ENCODE results near the gene MAPK1IP1L. TPM values are rescaled to one million over a fixed set of nuclear protein-coding genes. Genes with fewer than 3 reads are reported as not detected.
A peak's percentile ranks its signal among the peaks of the same experiment; 100 is the strongest.
"Not testable (repeated sequence)": the region's sequence is repeated elsewhere in the genome, so short reads cannot be mapped to it uniquely, and the experiment has no call there.

Gene MAPK1IP1L
- 10 to 100 TPM; 72.5 to 91.3 (median 88.1) TPM for polyA plus RNA-seq (ENCODE audit: insufficient read depth in 1 of 5, insufficient read length in 5 of 5, low replicate concordance in 1 of 5)
- long read RNA-seq, donor 1, transcript MAPK1IP1L-203 (2 exons, 565 nt) = major isoform, 5 of 165 reads
- long read RNA-seq, donor 1, partial matches to known transcripts = 139 of 165 reads
- long read RNA-seq, donor 1, other reads (novel, unspliced or antisense) = 21 of 165 reads
- long read RNA-seq, donor 2, partial matches to known transcripts = 26 of 60 reads
- long read RNA-seq, donor 2, other reads (novel, unspliced or antisense) = 31 of 60 reads
- long read RNA-seq, donor 3, partial matches to known transcripts = 40 of 92 reads
- long read RNA-seq, donor 3, other reads (novel, unspliced or antisense) = 50 of 92 reads
- long read RNA-seq, donor 4, transcript MAPK1IP1L-203 (2 exons, 565 nt) = major isoform, 6 of 63 reads
- long read RNA-seq, donor 4, partial matches to known transcripts = 35 of 63 reads
- long read RNA-seq, donor 4, other reads (novel, unspliced or antisense) = 22 of 63 reads
- long read RNA-seq, donor 5, partial matches to known transcripts = 103 of 179 reads
- long read RNA-seq, donor 5, other reads (novel, unspliced or antisense) = 72 of 179 reads
- long read RNA-seq, donor 6, transcript MAPK1IP1L-203 (2 exons, 565 nt) = major isoform, 6 of 124 reads
- long read RNA-seq, donor 6, partial matches to known transcripts = 70 of 124 reads
- long read RNA-seq, donor 6, other reads (novel, unspliced or antisense) = 48 of 124 reads
- long read RNA-seq, donor 7, partial matches to known transcripts = 50 of 110 reads
- long read RNA-seq, donor 7, other reads (novel, unspliced or antisense) = 58 of 110 reads
- long read RNA-seq, donor 8, partial matches to known transcripts = 19 of 36 reads
- long read RNA-seq, donor 8, other reads (novel, unspliced or antisense) = 13 of 36 reads

- DNase-seq = peak; percentile 97
Observed at GRCh38 chr14:55051423-55052268, at the start of gene MAPK1IP1L. TSS of gene MAPK1IP1L (plus strand) at chr14:55051647. CDS start at chr14:55061684, 10,037 bp downstream.

GRCh38 chr14:55005071-55005470 is 46.4 kb upstream of the MAPK1IP1L start:
- no peak for DNase-seq

- DNase-seq = no peak
Observed at GRCh38 chr14:55015006-55015405, 36.4 kb upstream of the MAPK1IP1L start.

GRCh38 chr14:55019968-55020554 is 31.4 kb upstream of the MAPK1IP1L start:
- no peak for DNase-seq

GRCh38 chr14:55024365-55024764 is 27.1 kb upstream of the MAPK1IP1L start:
- DNase-seq = not testable (repeated sequence)

- DNase-seq = no peak
Observed at GRCh38 chr14:55025948-55026347, 25.5 kb upstream of the MAPK1IP1L start.

GRCh38 chr14:55026441-55026792 is 25.0 kb upstream of the MAPK1IP1L start:
- no peak for DNase-seq

GRCh38 chr14:55026793-55027561 is 24.5 kb upstream of the MAPK1IP1L start, which contains the start of the genes SOCS4 and WDHD1:
TSS of gene SOCS4 (plus strand) at chr14:55027236. CDS start at chr14:55043042, 15,806 bp downstream.
TSS of gene WDHD1 (minus strand) at chr14:55027099. CDS start at chr14:55026787, 312 bp downstream.
- peak; percentile 92 to 94 for DNase-seq

- no peak for DNase-seq
Observed at GRCh38 chr14:55028066-55028465, 23.4 kb upstream of the MAPK1IP1L start.

GRCh38 chr14:55028476-55028875 is 23.0 kb upstream of the MAPK1IP1L start:
- DNase-seq = no peak

GRCh38 chr14:55031190-55031589 is 20.3 kb upstream of the MAPK1IP1L start:
- no peak for DNase-seq

GRCh38 chr14:55037995-55038394 is 13.5 kb upstream of the MAPK1IP1L start:
- not testable (repeated sequence) for DNase-seq

GRCh38 chr14:55038708-55039107 is 12.7 kb upstream of the MAPK1IP1L start:
- DNase-seq = no peak

- no peak for DNase-seq
Observed at GRCh38 chr14:55043528-55043927, 7.9 kb upstream of the MAPK1IP1L start.

- DNase-seq = no peak
Observed at GRCh38 chr14:55045087-55045486, 6.4 kb upstream of the MAPK1IP1L start.

GRCh38 chr14:55047301-55048053 is 4.0 kb upstream of the MAPK1IP1L start:
- DNase-seq = no peak

GRCh38 chr14:55048900-55049436 is 2.5 kb upstream of the MAPK1IP1L start:
- no peak for DNase-seq

GRCh38 chr14:55051165-55051422 is 353 bp upstream of the MAPK1IP1L start:
- DNase-seq = no peak

- DNase-seq = peak in 1 of 2 donors; percentile 45
Observed at GRCh38 chr14:55052269-55052930, 953 bp downstream of the MAPK1IP1L start.
